GM12864 (cell line): Measurements from ENCODE around the gene SIM2.

Experiments
- DNase-seq: peaks from one replicate; pipeline ENCODE4 v3.0.0-alpha.2; 2011; ENCODE audit warnings: low read depth
- H3K4me3 ChIP-seq: 2 replicates; pipeline ENCODE4 v1.5.1; 2011; ENCODE audit warnings: mild to moderate bottlenecking, low read depth, low read length, control low read depth
- CTCF ChIP-seq: IDR thresholded peaks from 2 replicates; pipeline ENCODE4 v1.5.1; 2011; ENCODE audit warnings: low read depth, mild to moderate bottlenecking, moderate library complexity, low read length, control low read depth, inconsistent platforms; ENCODE audit errors: missing control alignments

The SIM2 gene

DNA sequence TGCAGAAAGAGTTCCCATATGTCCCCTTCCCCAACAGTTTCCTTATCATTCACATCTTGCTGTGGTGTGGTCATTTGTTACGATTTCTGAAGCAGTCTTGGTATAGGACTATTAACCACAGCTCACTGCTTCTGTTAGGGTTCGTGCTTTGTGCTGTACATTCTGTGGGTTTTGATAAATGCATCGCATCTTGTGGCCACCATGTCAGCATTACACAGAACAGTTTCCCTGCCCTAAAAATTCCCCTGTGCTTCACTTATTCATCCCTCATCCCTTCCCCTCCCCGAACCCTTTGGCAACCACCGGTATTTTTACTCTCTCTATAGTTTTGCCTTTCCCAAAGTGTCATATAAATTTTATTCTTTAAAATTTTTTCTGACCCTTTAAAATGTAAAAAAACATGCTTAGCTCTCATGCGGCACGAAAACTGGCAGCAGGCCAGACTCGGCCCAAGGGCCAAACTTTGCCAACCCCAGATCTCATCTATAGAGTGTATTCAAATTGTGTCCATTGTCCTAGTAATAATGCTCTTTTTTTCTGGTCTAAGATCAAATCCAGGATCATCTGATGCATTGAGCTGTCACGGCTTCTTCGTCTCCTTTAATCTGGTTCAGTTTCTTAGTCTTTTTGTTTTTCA lies 78.2 kb downstream of the SIM2 start:
- no peak overlapping the region for H3K4me3 ChIP-seq
- TF ChIP-seq CTCF = no peak
- DNase-seq = no peak

DNA sequence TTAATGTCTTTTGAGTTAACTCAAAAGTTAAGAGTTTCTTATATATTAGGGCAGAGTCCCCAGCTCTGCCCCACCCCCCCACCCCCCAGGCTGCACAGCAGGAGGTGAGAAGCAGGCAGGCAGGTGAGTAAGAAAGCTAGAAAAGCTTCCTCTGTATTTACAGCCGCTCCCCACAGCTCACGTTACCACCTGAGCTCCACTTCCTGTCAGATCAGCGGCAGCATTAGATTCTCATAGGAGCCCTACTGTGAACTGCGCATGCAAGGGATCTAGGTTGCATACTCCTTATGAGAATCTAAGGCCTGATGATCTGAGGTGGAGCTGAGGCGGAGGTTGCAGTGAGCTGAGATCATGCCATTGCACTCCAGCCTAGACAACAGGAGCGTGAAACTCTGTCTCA lies 81.9 kb downstream of the SIM2 start:
- no peak for TF ChIP-seq CTCF
- DNase-seq = no peak
- no peak overlapping the region for H3K4me3 ChIP-seq

DNA sequence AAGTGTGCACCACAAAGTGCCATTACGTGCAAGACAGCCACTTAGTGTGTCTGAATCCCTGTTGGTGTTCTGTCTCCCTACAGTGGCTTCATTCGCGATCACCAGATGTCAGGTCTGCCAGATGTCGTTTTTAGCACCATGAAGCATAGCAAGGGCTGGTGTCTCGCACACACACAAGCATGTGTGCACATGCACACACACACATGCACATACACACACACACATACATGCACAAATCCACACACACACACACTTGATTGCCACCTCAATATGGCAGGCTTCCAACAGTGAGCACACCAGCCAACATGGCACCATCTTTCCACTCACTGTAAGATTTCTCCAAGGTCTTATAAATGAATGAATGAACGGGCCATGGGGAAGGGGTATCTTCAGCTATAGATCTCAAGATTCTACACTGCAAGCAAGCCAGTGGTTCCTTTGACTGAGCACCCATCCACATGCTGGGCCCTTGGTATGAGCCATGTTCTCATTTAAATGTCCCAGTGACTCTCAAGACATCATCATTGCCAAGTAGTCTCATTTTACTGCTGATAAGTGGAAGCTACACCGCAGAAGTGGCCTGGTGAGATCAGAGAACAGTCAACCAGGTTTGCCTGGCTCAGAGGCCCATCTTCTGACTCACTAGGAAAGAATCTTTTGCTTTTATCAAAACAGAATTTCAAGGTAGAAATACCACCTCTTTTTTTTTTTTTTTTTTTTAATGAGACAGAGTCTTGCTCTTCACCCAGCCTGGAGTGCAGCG lies 84.9 kb downstream of the SIM2 start:
- DNase-seq = no peak
- H3K4me3 ChIP-seq = no peak overlapping the region
- TF ChIP-seq CTCF = no peak

- DNase-seq = no peak
- H3K4me3 ChIP-seq = no peak overlapping the region
- no peak for TF ChIP-seq CTCF
Measured at GRCh38 chr21:36784947-36785346, 86.0 kb downstream of the SIM2 start.

- no peak for TF ChIP-seq CTCF
- H3K4me3 ChIP-seq = no peak overlapping the region
- no peak for DNase-seq
Measured at GRCh38 chr21:36785615-36786014, 86.7 kb downstream of the SIM2 start.

DNA sequence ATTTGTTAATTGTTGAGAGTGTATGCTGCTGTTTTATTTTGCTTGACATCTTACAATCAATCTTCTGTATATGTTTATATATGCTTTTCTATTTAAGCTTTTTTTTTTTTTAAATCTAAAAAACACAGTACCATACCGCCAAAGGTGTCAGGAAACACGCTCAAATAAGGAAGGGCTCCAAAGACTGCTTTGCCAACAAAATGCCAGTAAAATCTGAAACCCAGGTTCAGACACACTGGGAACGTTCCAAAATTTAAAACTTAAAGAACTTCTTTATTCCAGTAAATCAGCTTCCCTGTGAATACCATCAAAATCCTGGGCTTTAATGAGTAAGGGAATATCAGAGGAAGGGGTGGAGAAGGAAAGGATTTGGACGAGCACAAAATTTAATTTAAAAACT lies 87.3 kb downstream of the SIM2 start:
- no peak overlapping the region for H3K4me3 ChIP-seq
- TF ChIP-seq CTCF = no peak
- DNase-seq = no peak
